Dermis microvascular lymphatic vessel endothelial cell (primary cell): ENCODE results near the gene CDK14. TPM values are rescaled to one million over a fixed set of nuclear protein-coding genes. Genes with fewer than 3 reads are reported as not detected.
"Not testable (repeated sequence)": the region's sequence is repeated elsewhere in the genome, so short reads cannot be mapped to it uniquely, and the experiment has no call there.

Source experiments
- DNase-seq, 2 donors: peaks; one replicate each; pipeline versions ENCODE4 v3.0.0 to v3.0.0-alpha.2; 2010; ENCODE audit warnings: low read depth in 2 of 2
- total RNA-seq: library from RNA; depleted of rRNA; stranded (reverse); fragments of >200 nt; gene quantifications from 2 replicates; pipeline ENCODE4 v1.2.1, GENCODE V29; 2014

Gene CDK14
- total RNA-seq, 1 donor from 2014 or later, result 1.2 TPM

DNA sequence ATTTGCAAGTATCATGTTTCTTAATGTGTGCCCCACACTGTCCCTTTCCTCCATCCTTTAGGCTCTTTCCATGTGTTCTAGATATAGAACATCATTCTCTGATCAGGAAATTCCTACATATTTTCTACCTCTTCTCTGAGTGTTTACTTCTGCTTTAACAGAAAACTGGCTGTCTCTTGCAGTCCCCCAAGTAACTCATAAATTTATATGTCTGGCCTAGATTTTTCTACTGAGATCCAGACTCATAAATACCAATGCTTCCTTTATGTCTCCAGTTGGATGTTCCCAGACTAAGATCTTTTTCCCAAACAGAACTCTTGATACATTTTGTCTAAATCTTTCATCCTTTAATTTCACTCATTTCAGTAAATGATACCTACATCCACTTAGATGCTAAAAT lies 181.8 kb downstream of the CDK14 start:
- no peak for DNase-seq

DNA sequence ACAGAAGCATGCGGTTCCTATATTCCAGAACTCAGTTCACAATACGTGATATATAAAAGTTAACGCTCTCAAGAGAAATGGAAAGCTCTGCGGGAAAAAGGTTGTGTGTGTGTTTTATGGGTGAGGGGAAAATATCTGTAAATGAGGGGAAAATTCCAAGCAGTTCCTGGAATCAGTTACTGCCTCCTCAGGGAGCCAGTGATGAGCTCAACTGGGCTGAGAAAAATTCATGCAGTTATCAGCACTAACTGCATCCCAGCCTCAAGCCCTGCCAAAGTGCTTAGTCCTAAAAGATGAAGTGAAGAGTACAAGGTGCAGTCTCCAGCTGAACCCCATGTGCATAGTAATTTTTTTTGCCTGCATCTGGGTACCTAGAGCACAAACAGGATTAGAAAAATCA lies 191.9 kb downstream of the CDK14 start:
- DNase-seq, result no peak

DNA sequence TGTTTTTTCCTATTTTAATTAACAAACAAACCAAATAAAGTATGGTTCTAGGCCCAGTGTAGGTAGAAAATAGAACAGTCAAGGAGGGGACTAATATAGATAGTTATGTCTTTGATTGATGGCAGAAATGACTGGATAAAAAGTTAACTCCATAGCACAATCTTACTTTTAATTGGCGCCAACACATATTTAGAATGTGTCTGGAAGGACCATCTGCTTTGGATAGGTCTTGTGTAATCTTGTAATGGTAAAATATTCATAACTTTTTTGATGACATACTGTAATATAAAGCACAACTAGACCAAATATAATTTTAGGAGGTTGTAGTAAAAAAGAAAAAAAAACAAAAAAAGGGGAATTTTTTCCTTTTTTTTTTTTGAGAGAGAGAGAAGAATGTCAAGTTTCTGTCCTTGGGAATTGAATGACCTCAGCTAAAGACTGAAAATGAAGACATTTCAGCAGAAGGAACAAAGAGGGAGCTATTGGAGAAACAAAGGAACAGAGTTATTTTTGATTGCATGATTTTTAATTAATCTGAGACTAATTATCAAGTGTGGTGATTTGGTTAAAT lies 193.7 kb downstream of the CDK14 start:
- DNase-seq, result no peak

DNA sequence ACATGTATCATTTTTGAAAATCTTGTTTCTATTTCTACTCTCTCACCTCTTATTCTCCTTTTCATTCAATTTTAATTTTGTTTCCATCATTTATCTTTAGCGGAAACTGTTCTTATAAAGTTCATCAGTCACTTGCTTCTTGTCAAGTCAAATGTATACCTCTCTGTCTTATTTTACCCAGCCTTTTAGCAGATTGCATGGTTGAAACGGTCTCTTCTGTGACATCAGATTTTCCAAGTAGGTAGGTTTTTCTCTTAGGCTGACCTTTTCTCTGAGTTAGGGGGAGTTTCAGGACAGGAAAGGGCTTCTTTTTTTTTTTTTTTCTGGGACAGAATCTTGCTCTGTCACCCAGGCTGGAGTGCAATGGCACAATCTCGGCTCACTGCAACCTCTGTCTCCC lies 195.5 kb downstream of the CDK14 start:
- DNase-seq, result no peak

- DNase-seq, result no peak
Measured at GRCh38 chr7:90792301-90792700, 196.2 kb downstream of the CDK14 start.

DNA sequence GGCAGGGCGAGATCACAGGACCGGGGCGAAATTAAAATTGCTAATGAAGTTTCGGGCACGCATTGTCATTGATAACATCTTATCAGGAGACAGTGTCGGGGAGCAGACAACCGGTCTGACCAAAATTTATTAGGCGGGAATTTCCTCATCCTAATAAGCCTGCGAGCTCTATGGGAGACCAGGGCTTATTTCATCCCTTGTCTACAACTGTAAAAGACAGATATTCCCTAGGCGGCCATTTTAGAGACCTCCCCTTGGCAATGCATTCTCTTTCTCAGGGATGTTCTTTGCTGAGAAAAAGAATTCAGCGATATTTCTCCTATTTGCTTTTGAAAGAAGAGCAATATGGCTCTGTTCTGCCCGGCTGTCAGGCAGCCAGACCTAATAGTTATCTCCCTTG lies 198.1 kb downstream of the CDK14 start:
- DNase-seq, result not testable (repeated sequence)

DNA sequence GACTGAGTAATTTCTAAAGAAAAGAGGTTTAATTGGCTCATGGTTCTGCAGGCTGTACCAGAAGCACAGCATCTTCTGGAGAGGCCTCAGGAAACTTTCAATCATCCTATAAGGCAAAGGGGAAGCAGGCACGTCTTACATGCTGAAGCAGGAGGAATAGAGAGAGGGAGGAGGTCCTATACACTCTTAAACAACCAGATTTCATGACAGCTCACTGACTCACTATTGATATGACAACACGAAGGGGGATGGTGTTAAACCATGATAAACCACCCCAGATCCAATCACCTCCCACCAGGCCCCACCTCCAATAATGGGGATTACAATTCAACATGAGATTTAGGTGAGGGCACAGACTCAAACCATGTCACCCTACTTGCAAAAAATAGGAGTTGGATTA lies 201.5 kb downstream of the CDK14 start:
- DNase-seq, result no peak

DNA sequence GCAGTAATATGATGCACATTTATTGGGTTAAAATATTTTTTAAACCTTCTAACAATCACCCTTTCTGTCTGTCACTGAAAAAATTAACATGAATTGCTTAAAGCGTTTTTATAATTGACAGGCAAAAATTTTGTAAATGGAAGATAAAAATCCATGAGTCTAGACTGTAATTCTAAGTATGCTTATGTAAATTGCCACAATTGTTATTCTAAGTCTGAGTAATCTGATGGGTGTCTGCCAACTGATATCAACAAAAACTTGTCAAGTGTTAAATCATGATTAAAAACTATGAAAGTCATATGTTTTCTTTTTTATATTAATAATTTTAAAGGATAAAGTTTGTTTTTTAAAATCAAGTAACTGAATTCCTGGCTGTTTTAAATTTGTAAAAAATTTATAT lies 208.2 kb downstream of the CDK14 start:
- DNase-seq, result peak in 1 of 2 donors; percentile 53

DNA sequence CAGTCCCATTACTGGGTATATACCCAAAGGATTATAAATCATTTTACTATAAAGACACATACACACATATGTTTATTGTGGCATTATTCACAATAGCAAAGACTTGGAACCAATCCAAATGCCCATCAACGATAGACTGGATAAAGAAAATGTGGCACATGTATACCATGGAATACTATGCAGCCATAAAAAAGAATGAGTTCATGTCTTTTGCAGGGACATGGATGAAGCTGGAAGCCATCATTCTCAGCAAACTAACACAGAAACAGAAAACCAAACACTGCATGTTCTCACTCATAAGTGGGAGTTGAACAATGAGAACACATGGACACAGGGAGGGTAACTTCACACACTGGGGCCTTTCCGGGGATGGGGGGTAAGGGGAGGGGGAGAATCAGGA lies 219.4 kb downstream of the CDK14 start:
- not testable (repeated sequence) for DNase-seq

DNA sequence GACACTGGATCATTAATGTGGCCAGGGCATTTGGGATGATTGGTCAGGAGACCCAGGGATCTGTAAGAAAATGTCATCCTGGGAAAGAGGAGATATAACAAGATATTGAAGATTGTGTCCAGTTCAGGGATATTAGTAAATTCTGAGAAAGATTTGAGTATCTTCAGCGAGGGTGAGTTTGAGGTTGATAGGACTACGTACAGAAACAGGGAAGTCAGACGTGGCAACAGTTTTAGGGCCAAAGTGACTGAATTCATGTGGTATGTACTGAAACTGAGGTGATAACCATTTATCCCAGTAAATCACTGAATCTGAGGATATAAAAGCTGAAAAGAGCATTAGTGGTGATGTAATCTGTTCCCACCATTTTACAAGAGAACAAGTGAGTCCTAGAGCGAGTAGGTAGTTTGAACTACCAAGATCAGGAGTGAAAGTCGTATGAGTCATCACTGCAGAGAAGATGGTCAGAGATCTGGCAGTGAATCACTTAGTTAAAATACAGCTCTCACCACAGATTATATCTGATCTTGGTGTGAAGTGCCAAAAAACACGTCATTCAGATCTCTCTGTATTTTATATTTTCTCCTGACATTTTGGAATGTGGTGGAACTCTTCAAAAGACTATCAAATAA lies 220.5 kb downstream of the CDK14 start:
- peak in 1 of 2 donors; percentile 86 for DNase-seq

- DNase-seq, result no peak
Measured at GRCh38 chr7:90817151-90817550, 221.0 kb downstream of the CDK14 start.

DNA sequence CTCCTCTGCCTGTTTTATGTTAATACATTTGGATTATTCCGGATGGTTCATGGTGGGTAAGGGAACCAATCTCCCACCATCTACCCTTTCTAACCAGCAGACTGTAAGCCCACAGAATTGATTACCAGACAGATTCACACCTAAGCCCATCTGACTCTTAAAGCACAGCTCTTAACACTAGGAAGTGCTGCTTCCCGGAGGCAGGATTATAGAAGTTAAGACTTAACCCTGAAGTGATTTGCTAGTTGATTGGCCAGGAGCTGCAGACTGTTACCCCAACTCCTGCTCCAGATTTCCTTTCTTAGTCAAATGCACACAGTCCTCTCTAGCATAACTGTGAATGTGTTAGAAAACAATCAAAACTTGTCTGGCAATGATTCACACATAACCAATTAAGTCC lies 221.7 kb downstream of the CDK14 start:
- DNase-seq, result no peak

DNA sequence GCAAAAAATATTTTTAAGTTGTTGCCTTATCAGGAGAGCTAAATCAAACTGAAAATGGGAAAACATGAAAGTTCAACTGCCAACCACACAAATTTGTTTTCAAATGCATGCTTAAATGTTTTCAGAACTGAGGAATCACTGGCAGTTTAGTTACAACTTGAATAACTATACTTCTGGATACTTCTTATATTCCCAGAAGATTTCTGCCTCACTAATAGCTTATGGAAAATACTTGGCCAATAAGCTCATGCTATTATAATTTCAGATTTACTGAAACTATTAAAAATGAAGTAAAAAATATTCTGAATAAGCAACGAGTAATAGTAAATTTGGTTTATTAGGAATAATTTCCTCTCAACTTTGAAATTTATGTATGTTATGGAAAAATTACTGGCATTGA lies 222.2 kb downstream of the CDK14 start:
- no peak for DNase-seq

- DNase-seq, result no peak
Measured at GRCh38 chr7:90821961-90822620, 226.0 kb downstream of the CDK14 start.

GRCh38 chr7:90824386-90825307 lies 228.5 kb downstream of the CDK14 start:
- DNase-seq, result peak in 1 of 2 donors; percentile 63

DNA sequence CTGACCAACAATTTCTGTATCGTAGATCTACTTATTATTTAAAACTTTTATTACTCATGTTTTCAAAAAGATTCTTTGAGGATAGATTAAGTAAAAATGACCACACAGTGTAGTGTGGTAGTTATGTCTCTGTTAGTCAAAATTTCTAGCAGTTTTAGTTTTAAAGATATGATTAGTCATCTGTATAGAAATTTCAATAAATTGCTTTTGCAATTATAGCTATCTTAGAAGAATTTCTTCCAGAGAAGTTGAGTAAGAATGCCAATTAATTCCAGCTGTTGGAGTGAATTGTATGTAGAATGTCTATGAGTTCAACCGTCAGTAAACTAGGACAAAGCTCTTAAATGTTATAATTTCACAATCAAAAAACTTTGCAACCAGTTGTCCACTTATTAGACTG lies 229.7 kb downstream of the CDK14 start:
- DNase-seq, result no peak

- DNase-seq, result no peak
Measured at GRCh38 chr7:90828601-90829000, 232.5 kb downstream of the CDK14 start.

DNA sequence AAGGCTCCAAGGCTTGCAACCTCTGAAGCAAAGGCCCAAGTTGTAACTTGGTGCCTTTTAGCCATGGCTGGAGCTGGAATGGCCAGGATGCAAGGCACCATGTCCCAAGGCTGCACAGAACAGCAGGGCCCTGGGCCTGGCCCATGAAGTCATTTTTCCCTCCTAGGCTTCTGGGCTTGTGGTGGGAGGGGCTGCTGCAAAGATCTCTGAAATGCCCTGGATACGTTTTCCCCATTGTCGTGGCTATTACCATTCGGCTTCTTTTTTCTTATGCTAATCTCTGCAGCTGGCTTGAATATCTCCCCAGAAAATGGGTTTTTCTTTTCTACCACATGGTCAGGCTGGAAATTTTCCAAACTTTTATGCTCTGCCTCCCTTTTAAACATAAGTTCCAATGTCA lies 234.2 kb downstream of the CDK14 start:
- no peak for DNase-seq

DNA sequence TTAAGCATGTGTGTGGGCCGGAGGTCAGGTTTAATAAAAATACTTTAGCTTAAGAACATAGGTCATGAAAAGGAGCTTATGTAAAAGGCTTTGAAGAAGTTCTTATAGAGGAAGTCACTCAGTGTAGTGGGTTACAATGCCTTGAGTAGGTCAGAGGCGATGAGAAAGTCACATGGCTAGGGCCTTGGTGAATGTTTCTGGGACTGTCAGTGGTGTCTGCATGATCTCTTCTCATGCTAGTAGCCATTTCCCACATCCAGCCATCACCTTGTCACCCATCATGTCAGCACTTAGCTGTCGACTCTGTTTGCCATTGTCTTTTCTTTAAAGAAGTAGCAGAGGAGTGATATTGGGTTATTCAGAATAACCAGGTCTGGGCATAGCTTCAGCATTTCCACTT lies 236.6 kb downstream of the CDK14 start:
- no peak for DNase-seq

- no peak for DNase-seq
Measured at GRCh38 chr7:90833443-90833842, 237.3 kb downstream of the CDK14 start.

DNA sequence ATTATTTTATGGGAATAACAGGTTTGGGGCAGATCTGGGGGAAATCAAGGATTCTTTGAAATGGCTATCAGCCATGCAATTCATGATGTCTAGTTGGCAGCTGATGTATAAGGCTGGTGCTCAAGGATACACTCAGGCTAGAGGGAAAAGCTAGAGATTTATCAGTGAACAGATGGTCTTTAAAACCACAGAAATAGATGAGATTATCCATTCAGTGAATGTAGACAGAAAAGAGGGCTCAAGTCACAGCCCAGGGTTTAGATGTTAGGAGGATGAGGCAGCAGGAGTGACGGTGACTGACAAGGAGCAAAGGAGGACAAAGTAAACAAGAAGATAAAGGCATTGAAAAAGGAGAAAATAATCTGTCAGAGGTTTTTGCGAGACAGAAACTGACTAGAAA lies 238.7 kb downstream of the CDK14 start:
- DNase-seq, result no peak

DNA sequence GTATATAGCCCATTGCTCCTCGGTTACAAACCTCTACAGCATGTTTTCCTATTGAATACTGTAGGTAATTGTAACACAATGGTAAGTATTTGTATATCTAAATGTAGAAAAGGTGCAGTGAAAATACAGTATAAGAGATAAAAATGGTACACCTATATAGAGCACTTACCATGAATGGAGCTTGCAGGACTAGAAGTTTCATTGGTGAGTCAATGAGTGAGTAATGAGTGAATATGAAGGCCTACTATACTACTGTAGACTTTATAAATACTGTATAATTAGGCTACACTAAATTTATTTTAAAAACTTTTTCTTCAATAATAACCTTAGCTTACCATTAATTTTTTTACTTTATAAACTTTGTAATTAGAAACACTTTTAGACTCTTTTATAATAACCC lies 239.7 kb downstream of the CDK14 start:
- DNase-seq, result no peak
